A673 (cell line): ENCODE results near the gene CCDC88B. TPM values are rescaled to one million over a fixed set of nuclear protein-coding genes. Genes with fewer than 3 reads are reported as not detected.

ENCODE experiments used
- BruUV-seq: library from RNA; stranded (reverse); fragments of 400-500 nt; replicated peaks from 2 replicates; lab custom pipeline; 2021; lab: Mats Ljungman, UMichigan
- CTCF ChIA-PET: fragments of 300-600 bp; sonication (Branson Sonifier 250); formaldehyde crosslinking; loops from one replicate; lab custom pipeline; 2022; ENCODE audit warnings: antibody characterized with exemption; lab: Charles Lee
- POLR2A ChIA-PET: fragments of 300-600 bp; sonication (Branson Sonifier 250); formaldehyde crosslinking; loops from one replicate; lab custom pipeline; 2022; ENCODE audit warnings: antibody characterized with exemption; ENCODE audit not compliant: low non-redundant PET; lab: Charles Lee
- DNase-seq: peaks from one replicate; pipeline ENCODE4 v3.0.0-alpha.2; 2015; ENCODE audit warnings: low spot score
- H3K27ac ChIP-seq: fragments of 200-600 bp; sonication (generic); 2 replicates; pipeline ENCODE4 v1.5.1; 2016; ENCODE audit warnings: mixed run types, low read depth, mild to moderate bottlenecking, mixed read lengths, antibody characterized with exemption, low read length; ENCODE audit not compliant: poor library complexity, severe bottlenecking
- H3K27me3 ChIP-seq: fragments of 200-600 bp; sonication (generic); replicated peaks from 2 replicates; pipeline ENCODE4 v1.6.1; 2017; ENCODE audit warnings: mixed run types, low read depth, mild to moderate bottlenecking, mixed read lengths, antibody characterized with exemption, low read length; ENCODE audit not compliant: insufficient read depth, poor library complexity
- H3K36me3 ChIP-seq: fragments of 200-600 bp; sonication (generic); 2 replicates; pipeline ENCODE4 v1.6.1; 2016; ENCODE audit warnings: mixed run types, mild to moderate bottlenecking, mixed read lengths, antibody characterized with exemption, low read length; ENCODE audit not compliant: insufficient read depth, poor library complexity, severe bottlenecking
- H3K4me1 ChIP-seq: fragments of 200-600 bp; sonication (generic); 2 replicates; pipeline ENCODE4 v1.6.1; 2017; ENCODE audit warnings: mixed run types, mild to moderate bottlenecking, mixed read lengths, antibody characterized with exemption, low read length; ENCODE audit not compliant: insufficient read depth, poor library complexity, severe bottlenecking
- H3K4me3 ChIP-seq: fragments of 200-600 bp; sonication (generic); 2 replicates; pipeline ENCODE4 v1.5.1; 2016; ENCODE audit warnings: low read depth, mixed run types, mild to moderate bottlenecking, mixed read lengths, low read length; ENCODE audit not compliant: poor library complexity, severe bottlenecking
- H3K9me3 ChIP-seq: fragments of 200-600 bp; sonication (generic); 2 replicates; pipeline ENCODE4 v1.6.1; 2016; ENCODE audit warnings: mixed run types, low read depth, mild to moderate bottlenecking, mixed read lengths, antibody characterized with exemption, low read length; ENCODE audit not compliant: poor library complexity, severe bottlenecking
- EZH2 ChIP-seq: fragments of 200-600 bp; sonication (generic); IDR thresholded peaks from 2 replicates; pipeline ENCODE4 v1.6.1; 2017; ENCODE audit warnings: borderline replicate concordance, low read depth, mild to moderate bottlenecking, mixed read lengths, antibody characterized with exemption, low read length; ENCODE audit not compliant: poor library complexity, severe bottlenecking
- intact Hi-C: fragments of 100-400 bp; cut with micrococcal nuclease; formaldehyde crosslinking; loops from one replicate; pipeline ENCODE4 v1.10.0; 2022; ENCODE audit not compliant: unreplicated experiment
- total RNA-seq: library from RNA; stranded (reverse); gene quantifications from 2 replicates; pipeline ENCODE4 v1.2.3, GENCODE V29; 2021
- TF ChIP-seq, protein P1 (sequence below): fragments of 300-800, 200-600 bp; sonication (generic); conservative IDR thresholded peaks from 2 replicates; pipeline ENCODE4 v1.5.1; 2017; ENCODE audit warnings: low read depth, mild to moderate bottlenecking, antibody characterized with exemption, low read length, moderate library complexity, mixed read lengths

The CCDC88B gene
- total RNA-seq, 1 experiment from 2014 or later, result 0.47 TPM

DNA sequence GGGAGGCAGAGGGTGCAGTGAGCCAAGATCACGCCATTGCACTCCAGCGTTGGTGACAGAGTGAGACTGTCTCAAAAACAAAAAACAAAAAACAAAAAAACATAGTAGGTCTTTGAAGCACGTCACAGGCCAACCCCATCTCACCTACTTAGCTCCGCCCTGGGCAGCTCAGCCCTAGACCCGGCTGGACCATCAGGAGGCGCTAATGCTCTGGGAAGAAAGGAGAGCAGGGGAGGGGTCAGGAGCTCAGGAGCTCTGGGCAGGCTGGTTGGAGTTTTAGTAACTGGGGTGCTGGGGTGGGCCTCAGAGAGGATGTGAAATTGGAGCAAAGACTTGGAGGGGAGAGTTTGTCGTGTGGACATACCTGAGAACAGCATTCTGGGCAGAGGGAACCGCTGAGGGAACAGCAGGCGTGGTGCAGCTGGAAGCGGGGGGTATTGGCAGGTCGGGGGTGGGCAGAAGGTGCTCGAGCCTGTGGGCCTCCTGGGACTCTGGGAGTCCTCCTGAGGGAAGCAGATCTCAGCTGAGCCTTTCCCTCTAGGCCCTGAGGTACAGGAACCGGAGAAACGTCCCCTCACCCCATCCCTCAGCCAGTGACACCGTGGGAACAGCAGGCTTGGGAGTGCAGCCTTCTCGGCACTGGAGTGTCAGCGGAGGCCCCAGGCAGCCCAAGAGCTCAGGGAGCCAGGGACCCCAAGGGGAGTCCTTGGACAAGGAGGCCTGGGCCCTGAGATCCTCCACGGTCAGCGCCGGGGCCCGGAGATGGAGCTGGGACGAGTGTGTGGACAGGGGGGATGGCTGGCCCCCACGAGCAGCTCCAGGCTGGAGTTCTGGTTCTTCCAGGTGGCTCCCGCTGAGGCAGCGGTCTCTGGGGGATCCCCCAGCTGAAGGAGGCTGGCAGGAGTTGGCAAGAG is 16.8 kb downstream of the CCDC88B start:
- CTCF ChIA-PET, result interaction anchor here (0.6 to 2.4 kb wide), 5 partner anchors 11 to 92 kb away, joined by 3 to 13 read pairs (median 4); no protein-coding TSS in a partner anchor
- Histone ChIP-seq H3K36me3 (peaks cover 12% of the 10 kb centered on the region), H3K4me1 (peaks cover 29% of the 10 kb centered on the region), H3K9me3 (no peaks in the 10 kb centered on the region), H3K27ac (no peak overlapping the region), H3K4me3 (no peak overlapping the region), H3K27me3 (no peaks in the 10 kb centered on the region)
- intact Hi-C loops, result no loop called here
- no TSS peak for BruUV-seq
- peak; percentile 87 for DNase-seq
- TF ChIP-seq, protein P1, sequence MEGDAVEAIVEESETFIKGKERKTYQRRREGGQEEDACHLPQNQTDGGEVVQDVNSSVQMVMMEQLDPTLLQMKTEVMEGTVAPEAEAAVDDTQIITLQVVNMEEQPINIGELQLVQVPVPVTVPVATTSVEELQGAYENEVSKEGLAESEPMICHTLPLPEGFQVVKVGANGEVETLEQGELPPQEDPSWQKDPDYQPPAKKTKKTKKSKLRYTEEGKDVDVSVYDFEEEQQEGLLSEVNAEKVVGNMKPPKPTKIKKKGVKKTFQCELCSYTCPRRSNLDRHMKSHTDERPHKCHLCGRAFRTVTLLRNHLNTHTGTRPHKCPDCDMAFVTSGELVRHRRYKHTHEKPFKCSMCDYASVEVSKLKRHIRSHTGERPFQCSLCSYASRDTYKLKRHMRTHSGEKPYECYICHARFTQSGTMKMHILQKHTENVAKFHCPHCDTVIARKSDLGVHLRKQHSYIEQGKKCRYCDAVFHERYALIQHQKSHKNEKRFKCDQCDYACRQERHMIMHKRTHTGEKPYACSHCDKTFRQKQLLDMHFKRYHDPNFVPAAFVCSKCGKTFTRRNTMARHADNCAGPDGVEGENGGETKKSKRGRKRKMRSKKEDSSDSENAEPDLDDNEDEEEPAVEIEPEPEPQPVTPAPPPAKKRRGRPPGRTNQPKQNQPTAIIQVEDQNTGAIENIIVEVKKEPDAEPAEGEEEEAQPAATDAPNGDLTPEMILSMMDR, result peak; percentile 80
- TF ChIP-seq EZH2, result no peak
- POLR2A ChIA-PET, result interaction anchor here (0.5 kb wide), 1 partner anchor 18 kb away, joined by 13 read pairs; no protein-coding TSS in a partner anchor

DNA sequence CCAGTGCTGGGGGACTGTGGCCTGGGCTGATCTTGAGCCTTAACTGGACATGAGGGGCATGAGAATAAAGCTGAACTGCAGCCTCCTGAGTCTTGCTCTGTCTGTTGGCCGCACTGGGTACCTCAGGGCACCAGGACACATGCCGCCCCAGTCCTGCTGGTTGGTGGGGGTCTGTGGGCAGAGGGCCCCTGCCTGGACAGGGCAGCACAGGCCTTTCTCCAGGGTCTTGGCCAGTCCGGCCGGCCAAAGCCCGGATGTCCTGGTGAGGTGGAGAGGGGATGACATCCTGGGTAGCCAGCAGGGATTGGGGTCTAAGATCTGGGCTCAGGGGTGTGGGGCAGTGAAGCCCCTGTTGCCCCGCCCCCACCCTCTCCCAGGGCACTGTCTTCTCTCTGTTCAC is 17.4 kb downstream of the CCDC88B start:
- H3K4me3 ChIP-seq, result no peak overlapping the region
- peaks cover 16% of the 10 kb centered on the region for H3K36me3 ChIP-seq
- no peaks in the 10 kb centered on the region for H3K9me3 ChIP-seq
- TF ChIP-seq, protein P1, result no peak
- TF ChIP-seq EZH2, result no peak
- intact Hi-C loops, result no loop called here
- H3K4me1 ChIP-seq, result peaks cover 29% of the 10 kb centered on the region
- POLR2A ChIA-PET, result interaction anchor here (0.5 kb wide), 1 partner anchor 19 kb away, joined by 13 read pairs; no protein-coding TSS in a partner anchor
- H3K27ac ChIP-seq, result no peak overlapping the region
- CTCF ChIA-PET, result interaction anchor here (1.6 kb wide), 1 partner anchor 15 kb away, joined by 9 read pairs; no protein-coding TSS in a partner anchor
- DNase-seq, result no peak
- no peaks in the 10 kb centered on the region for H3K27me3 ChIP-seq
- no TSS peak for BruUV-seq

DNA sequence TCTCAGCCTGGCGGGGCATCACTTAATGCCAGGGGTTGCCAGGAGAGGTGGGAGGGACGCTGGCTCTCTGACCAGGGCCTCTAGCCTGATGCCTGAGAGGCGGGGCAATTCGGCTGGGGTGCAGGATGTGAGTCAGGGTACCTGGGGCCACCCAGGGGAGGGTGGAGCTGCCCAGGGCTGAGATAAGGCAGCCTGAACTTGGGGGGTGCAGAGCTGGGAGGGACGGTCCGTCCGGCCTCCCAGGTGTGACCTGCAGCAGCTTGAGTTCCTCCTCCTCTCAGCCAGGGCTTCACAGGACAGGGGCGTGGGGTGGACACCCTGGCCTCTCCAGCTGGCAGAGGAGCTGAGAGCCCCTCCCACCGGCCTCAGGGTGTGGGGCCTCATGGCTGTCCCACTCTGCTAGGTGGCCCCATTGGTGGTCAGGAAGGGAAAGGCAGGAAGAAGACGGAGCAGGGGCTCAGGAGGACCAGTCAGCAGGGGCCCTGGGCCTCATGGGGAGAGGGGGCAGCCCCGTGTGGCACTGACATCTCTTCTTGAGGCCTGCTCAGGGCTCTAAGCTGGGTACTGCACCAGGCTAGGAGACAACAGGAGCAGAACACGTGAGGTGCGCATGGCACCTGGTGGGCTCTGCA is 18.0 kb downstream of the CCDC88B start:
- intact Hi-C loops, result no loop called here
- Histone ChIP-seq H3K4me1 (peaks cover 29% of the 10 kb centered on the region), H3K27ac (no peak overlapping the region), H3K27me3 (no peaks in the 10 kb centered on the region), H3K4me3 (peak overlapping the region; percentile 76), H3K9me3 (no peaks in the 10 kb centered on the region), H3K36me3 (peaks cover 17% of the 10 kb centered on the region)
- BruUV-seq, result no TSS peak
- POLR2A ChIA-PET, result interaction anchor here (0.6 kb wide), 1 partner anchor 133 kb away, joined by 5 read pairs; no protein-coding TSS in a partner anchor
- no peak for TF ChIP-seq EZH2
- TF ChIP-seq, protein P1, result no peak
- CTCF ChIA-PET, result no interaction called here
- DNase-seq, result no peak
